ENCODE measurements around the gene KIF26B.

KIF26B gene

DNA sequence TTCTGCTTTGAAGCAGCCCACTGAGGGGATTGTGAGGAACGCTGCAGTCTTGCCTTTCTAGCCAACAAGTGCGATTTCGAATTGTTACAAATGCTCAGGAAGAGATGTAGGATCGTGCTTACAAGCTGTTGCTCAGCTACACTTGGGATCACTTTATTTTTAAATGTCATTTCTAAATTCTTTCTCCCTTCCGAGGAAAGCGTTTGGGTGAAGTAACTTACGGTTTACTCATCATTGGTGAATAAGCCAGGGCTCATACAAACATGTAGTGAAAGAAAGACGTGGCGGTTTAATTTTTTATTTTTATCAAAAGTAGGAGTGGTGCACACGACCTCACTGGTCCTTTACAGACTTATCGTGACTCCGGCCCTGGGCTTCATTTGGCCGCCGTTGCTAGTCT lies 386.6 kb downstream of the KIF26B start:
- DNase-seq, result no peak

DNA sequence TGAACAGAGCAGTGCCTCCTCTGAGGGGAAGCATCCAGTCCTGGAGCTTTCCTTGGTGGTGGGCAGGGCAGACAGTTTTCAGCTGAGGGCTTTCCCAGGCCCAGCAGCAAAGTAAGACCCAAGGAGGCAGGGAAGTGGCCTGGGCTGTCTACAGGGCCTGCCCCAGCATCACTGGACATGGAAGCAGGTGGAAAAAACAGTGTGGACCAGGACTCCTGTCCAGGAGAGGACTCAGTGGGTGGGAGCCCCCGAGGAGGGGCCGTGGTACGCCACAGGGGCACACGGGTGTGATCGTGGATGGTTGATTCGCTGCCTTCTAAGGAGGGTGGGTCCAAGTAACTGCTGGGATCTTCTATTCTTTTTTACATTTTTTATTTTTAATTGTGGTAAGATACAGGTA lies 387.6 kb downstream of the KIF26B start:
- no peak for DNase-seq

- no peak for DNase-seq
These were observed 389.5 kb downstream of the KIF26B start for GRCh38 chr1:245544236-245544635.

DNA sequence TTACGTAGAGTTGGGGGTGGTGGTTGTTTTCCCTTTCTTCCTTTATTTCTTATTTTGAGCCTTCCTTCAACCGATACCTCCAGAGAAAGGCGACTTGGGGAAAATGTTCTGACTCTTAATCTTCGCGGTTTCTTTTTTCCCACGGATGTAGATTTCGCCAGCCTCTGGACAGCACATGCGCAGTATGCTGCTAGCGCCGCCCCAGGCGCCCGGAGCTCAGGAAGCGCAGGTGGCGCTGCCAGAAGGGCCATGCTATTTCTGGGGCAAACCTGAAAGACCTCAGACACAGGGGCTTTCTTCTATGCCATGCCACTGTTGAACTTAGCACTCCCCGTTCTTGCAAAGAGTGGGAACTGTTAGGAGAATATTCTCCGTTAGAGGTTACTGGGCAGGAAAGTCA lies 392.1 kb downstream of the KIF26B start:
- DNase-seq, result no peak

DNA sequence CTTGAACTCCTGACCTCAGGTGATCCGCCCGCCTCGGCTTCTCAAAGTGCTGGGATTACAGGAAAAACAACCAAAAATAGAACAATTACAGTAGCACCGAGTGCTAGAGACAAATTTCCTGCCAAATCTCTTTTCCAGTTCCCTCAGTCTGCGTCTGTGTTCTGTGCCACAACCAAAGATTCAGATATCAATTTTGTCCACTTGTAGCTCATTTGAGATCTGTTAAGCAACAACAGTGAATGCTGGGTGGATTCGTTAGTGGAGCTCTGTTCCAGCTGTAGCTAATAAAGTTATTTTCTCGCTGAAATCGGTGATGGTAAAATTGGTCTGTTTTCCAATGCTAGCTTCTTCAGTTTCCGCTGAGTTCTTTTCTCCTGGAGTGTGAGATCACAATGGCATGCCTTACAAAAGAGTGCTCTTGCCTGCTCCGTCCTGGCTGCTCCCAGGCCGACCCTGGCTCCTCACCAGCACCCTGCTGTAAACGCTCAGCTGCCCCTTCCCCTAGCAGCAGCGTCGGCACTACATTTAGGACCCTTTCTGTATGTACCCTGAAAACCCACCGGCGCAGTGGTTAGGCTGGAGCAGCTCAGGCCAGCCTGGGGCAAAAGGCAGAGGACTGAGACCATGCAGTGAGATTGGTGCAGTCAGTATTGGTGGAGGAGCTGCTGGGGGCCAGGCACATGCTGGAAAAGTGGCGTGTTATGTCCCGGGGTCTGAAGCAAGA lies 395.4 kb downstream of the KIF26B start:
- no peak for DNase-seq

DNA sequence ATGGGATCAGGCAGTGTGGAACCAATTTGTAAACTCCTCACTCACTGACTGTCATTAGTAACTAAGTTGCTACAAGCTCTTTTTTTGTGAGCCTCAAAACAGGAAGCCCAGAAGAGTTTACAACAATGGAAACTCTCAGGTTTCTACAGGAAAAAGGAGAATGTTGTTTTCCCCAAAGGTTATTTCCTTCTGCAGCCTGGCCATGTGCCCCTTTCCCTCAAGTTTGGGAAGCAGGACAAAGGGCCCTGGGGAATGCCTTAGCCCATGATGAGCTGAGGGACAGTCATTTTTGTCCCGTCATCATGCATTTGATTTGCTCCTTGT lies 395.9 kb downstream of the KIF26B start:
- no peak for DNase-seq

GRCh38 chr1:245551536-245551935 lies 396.8 kb downstream of the KIF26B start:
- DNase-seq, result no peak

- DNase-seq, result no peak
These were observed 397.5 kb downstream of the KIF26B start for GRCh38 chr1:245552331-245552730.

GRCh38 chr1:245556057-245556456 lies 401.3 kb downstream of the KIF26B start:
- DNase-seq, result no peak

DNA sequence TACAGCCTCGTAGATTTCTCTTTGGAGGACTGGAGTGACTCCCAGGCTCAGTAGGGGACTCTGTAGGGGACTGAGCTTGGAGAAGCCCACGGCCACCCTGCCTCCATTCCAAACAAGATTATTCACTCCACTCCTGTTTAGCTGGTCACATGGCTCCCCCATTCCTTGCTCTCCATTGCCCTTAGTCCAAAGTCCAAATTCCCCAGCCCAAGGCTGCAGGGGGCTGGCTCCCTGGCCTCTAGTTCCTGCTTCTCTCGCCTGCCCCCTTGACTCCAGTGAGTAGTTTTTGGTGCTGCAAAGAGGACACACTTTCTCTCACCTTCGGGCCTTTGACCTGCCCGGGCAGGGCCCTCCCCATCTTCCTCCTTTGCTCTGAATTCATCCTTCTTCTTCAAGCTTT lies 403.3 kb downstream of the KIF26B start:
- no peak for DNase-seq

- no peak for DNase-seq
These were observed 405.6 kb downstream of the KIF26B start for GRCh38 chr1:245560316-245560859.

GRCh38 chr1:245561665-245562234 lies 407.0 kb downstream of the KIF26B start:
- no peak for DNase-seq

DNA sequence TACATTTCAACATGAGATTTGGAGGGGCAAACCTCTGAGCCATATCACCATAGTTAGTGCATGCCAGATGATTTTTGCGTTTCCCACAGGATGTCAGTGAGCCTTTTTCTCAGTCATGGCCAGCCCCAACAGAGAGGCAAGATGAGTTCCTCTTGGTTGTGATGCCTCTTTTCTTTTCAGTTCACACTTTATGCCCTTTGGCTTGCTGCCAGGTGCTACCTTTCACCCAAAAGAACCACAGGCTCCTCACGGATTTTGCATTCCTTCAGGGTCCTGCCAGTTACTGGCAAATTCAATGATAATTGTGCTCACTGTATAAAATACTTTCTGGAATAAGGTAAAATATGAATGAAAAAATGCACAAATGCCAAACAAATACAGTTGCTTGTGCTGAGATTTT lies 411.3 kb downstream of the KIF26B start:
- DNase-seq, result no peak

DNA sequence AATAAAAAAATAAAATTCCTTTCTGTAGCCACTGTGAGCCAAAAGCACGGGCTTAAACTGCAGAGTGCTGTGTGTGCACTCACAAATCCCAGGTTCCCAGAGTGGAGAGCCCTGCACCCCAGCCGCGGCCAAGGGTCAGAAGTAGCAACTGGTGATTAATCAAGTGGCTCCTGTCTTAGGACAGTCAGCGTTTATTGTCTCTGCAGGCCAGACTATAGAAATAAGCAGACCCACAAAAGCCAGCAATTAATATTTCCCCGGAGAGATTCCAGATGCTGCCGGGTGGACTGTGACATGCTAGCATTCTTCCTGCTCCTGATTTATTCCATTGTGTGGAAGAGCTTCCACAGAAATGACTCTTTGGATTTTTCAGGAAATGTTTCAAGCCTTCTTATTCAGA lies 412.2 kb downstream of the KIF26B start:
- no peak for DNase-seq

DNA sequence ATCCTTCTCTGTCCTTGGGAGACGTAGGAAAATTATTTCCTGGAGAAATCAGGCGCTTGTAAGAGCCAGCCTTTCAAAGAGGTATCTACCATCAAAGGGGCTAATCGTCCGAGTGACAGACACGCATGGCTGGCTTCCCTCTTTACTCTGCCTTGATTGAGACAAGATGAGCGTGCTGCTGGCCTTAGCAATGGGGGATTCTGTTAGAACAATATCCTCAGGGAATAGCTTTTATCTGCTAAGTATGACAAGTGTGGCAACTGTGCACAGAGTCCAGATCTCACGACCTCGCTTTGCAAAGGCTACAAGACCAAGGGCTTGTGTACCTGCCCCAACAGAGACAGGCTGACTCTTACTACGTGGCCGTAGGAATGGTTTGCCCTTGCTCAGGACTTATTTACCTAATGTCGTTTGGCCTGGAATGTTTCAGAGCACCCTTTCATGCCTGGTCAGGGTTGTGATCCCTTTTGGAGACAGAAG lies 417.1 kb downstream of the KIF26B start:
- DNase-seq, result no peak

DNA sequence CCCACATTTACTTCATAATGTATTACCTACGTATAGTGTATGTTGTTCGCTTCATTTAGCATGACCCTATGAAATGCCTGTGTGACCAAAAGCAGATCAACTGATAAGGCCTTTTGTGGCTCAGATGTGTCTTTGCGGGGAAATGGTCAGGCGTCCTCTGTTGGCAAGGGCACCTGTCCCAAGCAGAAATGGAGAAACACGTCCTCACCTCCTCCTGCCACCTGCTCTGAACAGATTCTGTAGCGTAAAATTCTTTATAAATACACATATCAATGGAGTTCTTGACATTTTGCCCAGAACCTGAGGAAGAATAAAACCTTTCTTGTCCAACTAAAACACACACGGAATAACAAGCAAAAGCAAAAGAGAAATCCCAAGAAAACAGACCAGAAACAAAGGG lies 417.9 kb downstream of the KIF26B start:
- no peak for DNase-seq

DNA sequence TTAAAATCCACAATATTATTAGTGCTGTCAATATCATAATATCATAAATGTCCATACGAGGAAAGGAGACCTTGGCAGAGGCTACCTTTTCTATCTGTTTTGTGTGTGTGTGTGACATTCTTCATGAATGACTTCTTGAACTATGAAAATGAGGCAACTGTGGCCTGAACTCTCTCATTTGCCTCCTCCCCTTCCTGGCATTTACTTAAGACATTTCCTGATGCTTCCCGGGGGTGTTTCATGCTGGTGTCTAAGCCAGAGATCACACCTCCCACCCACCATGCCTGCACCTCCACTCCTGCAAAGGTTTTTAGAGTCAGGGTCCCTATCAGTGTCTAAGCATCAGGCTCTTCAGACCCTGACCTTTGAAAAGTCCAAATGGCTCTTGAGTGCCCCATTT lies 420.9 kb downstream of the KIF26B start:
- no peak for DNase-seq

DNA sequence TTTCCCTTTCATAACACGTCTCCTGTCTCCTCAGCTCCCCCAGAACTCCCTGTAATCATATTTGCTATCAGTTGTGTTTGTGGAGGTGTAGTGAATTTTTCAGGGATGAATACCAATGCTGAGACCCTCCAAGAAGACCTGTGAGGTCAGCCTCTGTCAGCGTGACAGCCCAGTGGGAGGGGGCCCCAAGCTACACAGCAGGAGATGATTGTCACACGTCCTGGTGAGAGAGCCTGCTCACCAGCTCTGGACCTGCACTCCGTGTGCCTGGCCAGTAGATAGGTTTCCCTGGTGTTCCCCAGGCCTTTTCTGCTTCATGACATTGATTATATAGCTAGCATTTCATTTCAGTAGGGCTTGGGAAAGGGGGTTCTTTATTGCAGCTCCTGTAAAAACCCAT lies 421.5 kb downstream of the KIF26B start:
- DNase-seq, result no peak

DNA sequence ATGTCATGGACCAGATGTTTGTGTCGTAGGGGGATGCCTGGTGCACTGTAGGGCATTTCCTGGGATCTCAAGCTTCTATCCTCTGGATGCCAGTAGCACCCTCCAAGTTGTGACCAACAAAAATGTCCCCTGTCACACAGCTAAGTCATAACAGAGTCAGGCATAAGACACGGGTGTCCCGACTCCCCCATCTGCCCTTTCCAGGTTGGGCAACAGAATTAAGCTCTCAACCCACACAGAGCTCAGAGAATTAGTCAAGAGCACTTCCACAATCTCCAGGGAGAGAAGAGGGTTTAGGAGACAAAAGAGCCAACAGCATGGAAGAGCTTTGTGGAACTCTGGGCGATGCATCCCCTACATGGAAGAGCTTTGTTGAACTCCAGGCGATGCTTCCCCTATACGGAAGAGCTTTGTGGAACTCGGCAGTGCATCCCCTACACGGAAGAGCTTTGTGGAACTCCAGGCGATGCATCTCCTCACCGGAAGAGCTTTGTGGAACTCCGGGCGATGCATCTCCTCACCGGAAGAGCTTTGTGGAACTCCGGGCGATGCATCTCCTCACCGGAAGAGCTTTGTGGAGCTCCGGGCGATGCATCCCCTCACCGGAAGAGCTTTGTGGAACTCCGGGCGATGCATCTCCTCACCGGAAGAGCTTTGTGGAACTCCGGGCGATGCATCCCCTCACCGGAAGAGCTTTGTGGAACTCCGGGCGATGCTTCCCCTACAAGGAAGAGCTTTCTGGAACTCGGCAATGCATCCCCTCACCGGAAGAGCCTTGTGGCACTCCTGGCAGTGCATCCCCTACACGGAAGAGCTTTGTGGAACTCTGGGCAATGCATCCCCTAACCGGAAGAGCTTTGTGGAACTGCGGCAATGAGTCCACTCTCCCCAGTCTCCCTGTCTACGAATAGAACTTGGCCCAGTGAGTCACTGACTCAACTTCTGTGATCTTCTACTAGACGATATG lies 422.7 kb downstream of the KIF26B start:
- peak in 1 of 2 experiments; percentile 56 for DNase-seq

DNA sequence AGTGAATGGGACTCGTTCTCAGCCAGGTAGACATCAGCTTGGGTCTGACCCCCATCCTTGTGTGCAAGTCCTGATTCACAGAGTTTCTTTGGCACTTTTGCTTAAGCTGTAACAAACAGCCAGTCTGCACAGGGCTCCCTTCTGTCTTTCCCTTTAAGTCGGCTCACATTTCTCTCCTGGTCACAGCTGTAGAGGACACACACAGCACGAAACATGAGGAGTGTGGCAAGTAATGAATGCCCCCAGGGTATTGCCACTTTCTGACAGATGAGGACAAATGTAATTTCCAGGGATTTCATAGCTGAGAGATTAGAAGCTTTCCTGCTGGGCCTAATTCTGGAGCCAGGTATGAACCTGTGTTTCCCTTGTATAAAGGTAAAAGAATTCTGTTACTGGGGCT lies 423.5 kb downstream of the KIF26B start:
- peak; percentile 37 to 77 for DNase-seq

GRCh38 chr1:245578771-245579170 lies 424.0 kb downstream of the KIF26B start:
- no peak for DNase-seq

DNA sequence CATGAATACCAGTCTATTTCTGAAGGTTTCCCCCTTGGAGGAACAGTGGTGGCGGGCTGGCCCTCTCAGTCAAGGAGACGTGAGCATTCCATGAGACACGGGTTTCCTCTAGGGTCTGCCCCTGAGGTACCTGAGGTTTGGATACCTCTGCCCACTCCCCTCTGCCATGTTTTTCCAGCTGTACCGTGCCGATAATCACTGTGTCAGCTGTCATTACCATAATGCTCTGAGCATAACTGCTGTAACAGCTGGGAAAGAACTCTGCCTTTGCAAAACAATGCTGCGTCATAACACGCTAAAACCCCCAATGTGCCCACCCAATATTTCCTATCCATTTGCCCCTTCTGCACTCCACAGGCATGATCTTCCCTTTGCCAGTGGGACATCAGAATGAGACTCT lies 425.1 kb downstream of the KIF26B start:
- peak; percentile 17 to 60 for DNase-seq

- no peak for DNase-seq
These were observed 425.9 kb downstream of the KIF26B start for GRCh38 chr1:245580651-245581050.

- no peak for DNase-seq
These were observed 427.2 kb downstream of the KIF26B start for GRCh38 chr1:245582026-245582425.

All from NCI-H524 (cell line).